ENCODE data around the gene PSMB7.

GRCh38 chr9:124308606-124309491 lies 106.4 kb downstream of the PSMB7 start:
- no peak for TF ChIP-seq CTCF (conservative IDR thresholded peaks at IDR 0.05; ENCODE audit: low read length)
- TF ChIP-seq EZH2phosphoT487 (IDR thresholded peaks at IDR 0.05; ENCODE audit: borderline replicate concordance): no peak
